ENCODE measurements around the gene NVL.

DNA sequence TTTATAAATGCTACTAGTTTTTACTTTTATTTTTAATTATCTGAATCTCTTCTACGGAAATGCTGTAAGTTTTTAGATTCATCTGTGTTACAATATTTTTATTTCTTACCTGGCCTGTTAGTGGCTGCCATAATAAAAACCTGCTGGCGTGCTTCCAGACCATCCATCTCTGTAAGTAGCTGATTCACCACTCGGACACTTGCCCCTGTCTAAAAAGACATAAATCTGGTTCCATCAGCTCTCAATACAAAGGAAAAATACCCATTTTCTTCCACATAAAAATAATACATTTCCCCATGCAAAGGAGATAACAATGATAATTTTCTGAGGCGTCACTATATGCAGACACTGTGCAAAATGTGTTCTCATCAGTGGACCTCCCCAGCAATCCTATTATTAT, 62.0 kb downstream of the NVL start:
- TF ChIP-seq POLR2A (IDR thresholded peaks at IDR 0.05; ENCODE audit: low read length) (no peak), GATA1 (IDR thresholded peaks at IDR 0.05; ENCODE audit: low read depth, low read length) (no peak)
